H1 (cell line): ENCODE measurements around the gene OXSR1. TPM values are rescaled to one million over a fixed set of nuclear protein-coding genes. Genes with fewer than 3 reads are reported as not detected.

Experiments
- CTCF ChIA-PET: fragments of 300-600 bp; sonication (Branson Sonifier 250); formaldehyde crosslinking; loops from one replicate; lab custom pipeline; 2021; ENCODE audit not compliant: partially characterized antibody; lab: Charles Lee
- POLR2A ChIA-PET: fragments of 300-600 bp; sonication (Branson Sonifier 250); formaldehyde crosslinking; loops from one replicate; lab custom pipeline; 2021; ENCODE audit warnings: inconsistent platforms; ENCODE audit not compliant: partially characterized antibody; lab: Charles Lee
- DNase-seq, 2 experiments: peaks; one replicate each; pipeline versions ENCODE4 v3.0.0 to v3.0.0-alpha.2; 2010 to 2022; ENCODE audit warnings: low spot score in 2 of 2, low read depth in 1 of 2, mixed read lengths in 1 of 2
- FAIRE-seq: peaks from 2 replicates; lab custom pipeline; 2011; peaks lifted over from hg19 to GRCh38; lab: Jason Lieb, UNC
- H2AFZ ChIP-seq: 2 replicates; pipeline ENCODE4 v1.8.1; 2012; ENCODE audit warnings: low read length, inconsistent platforms
- H2AK5ac ChIP-seq: 2 replicates; pipeline ENCODE4 v1.6.1; 2013; ENCODE audit warnings: low read depth, low read length
- H2BK120ac ChIP-seq: replicated peaks from 2 replicates; pipeline ENCODE3; 2013; ENCODE audit warnings: low read depth, low read length, inconsistent platforms
- H2BK12ac ChIP-seq: 2 replicates; pipeline ENCODE4 v1.6.1; 2013; ENCODE audit warnings: low read depth, low read length
- H2BK15ac ChIP-seq: 2 replicates; pipeline ENCODE4 v1.6.1; 2013; ENCODE audit warnings: low read length
- H2BK20ac ChIP-seq: 2 replicates; pipeline ENCODE4 v1.6.1; 2013; ENCODE audit warnings: low read length
- H2BK5ac ChIP-seq: 2 replicates; pipeline ENCODE4 v1.6.1; 2013; ENCODE audit warnings: low read depth, low read length
- H3K14ac ChIP-seq: 2 replicates; pipeline ENCODE4 v1.6.1; 2013; ENCODE audit warnings: inconsistent platforms; ENCODE audit not compliant: insufficient read length
- H3K18ac ChIP-seq: 2 replicates; pipeline ENCODE4 v1.6.1; 2013; ENCODE audit warnings: low read length; ENCODE audit errors: extremely low read depth
- H3K23ac ChIP-seq: 2 replicates; pipeline ENCODE4 v1.6.1; 2013; ENCODE audit warnings: inconsistent platforms; ENCODE audit not compliant: insufficient read length
- H3K23me2 ChIP-seq: 2 replicates; pipeline ENCODE4 v1.6.1; 2013; ENCODE audit warnings: low read depth, low read length
- H3K27ac ChIP-seq: 2 replicates; pipeline ENCODE4 v1.6.1; 2011; ENCODE audit warnings: low read depth, low read length, inconsistent platforms
- H3K27me3 ChIP-seq, 4 experiments: replicated peaks in 1 of 4; 1 replicate in 1 of 4; 2 replicates in 3 of 4; pipeline versions ENCODE4 v1.6.1 to v1.8.1; 2011 to 2013; ENCODE audit warnings: low read length in 3 of 4, mild to moderate bottlenecking in 3 of 4, inconsistent platforms in 2 of 4, mixed read lengths in 2 of 4, moderate library complexity in 1 of 4; ENCODE audit not compliant: control insufficient read depth in 3 of 4, insufficient read depth in 3 of 4; ENCODE audit errors: extremely low read depth in 1 of 4
- H3K36me3 ChIP-seq, 4 experiments: 2 replicates each; pipeline versions ENCODE4 v1.6.1 to v1.8.1; 2011 to 2013; ENCODE audit warnings: mild to moderate bottlenecking in 4 of 4, low read length in 3 of 4, moderate library complexity in 2 of 4, control low read depth in 1 of 4, inconsistent platforms in 1 of 4; ENCODE audit not compliant: insufficient read depth in 4 of 4, control insufficient read depth in 2 of 4
- H3K4ac ChIP-seq: replicated peaks from 2 replicates; pipeline ENCODE3; 2013; ENCODE audit warnings: low read length, low read depth, mixed read lengths, inconsistent platforms; ENCODE audit not compliant: insufficient read length
- H3K4me1 ChIP-seq, 4 experiments: replicated peaks in 1 of 4; 1 replicate in 1 of 4; 2 replicates in 3 of 4; pipeline versions ENCODE4 v1.6.1 to v1.8.1; 2011 to 2013; ENCODE audit warnings: low read length in 3 of 4, inconsistent platforms in 2 of 4, mixed read lengths in 1 of 4; ENCODE audit not compliant: insufficient read depth in 4 of 4, control insufficient read depth in 3 of 4
- H3K4me2 ChIP-seq, 2 experiments: 2 replicates each; pipeline versions ENCODE4 v1.6.1 to v1.8.1; 2011 to 2013; ENCODE audit warnings: low read depth in 2 of 2, low read length in 2 of 2, control low read depth in 1 of 2, inconsistent platforms in 1 of 2, mild to moderate bottlenecking in 1 of 2; ENCODE audit not compliant: insufficient read depth in 1 of 2
- H3K4me3 ChIP-seq, 4 experiments: fragments of 200-600, 300-600 bp in 1 of 4; sonication (generic), shearing (Covaris generic), sonication (Bioruptor Twin) in 1 of 4; 2 replicates each; pipeline versions ENCODE4 v1.5.1 to v1.8.1; 2011 to 2016; ENCODE audit warnings: low read length in 4 of 4, low read depth in 3 of 4, control low read depth in 2 of 4, inconsistent platforms in 2 of 4, mild to moderate bottlenecking in 2 of 4, mixed read lengths in 1 of 4, moderate library complexity in 1 of 4; ENCODE audit not compliant: insufficient read depth in 2 of 4; ENCODE audit errors: extremely low read depth in 1 of 4
- H3K56ac ChIP-seq: replicated peaks from 2 replicates; pipeline ENCODE3; 2013; ENCODE audit warnings: low read depth, mild to moderate bottlenecking, mixed read lengths, low read length, inconsistent platforms; ENCODE audit not compliant: insufficient read length
- H3K79me1 ChIP-seq: 2 replicates; pipeline ENCODE4 v1.6.1; 2013; ENCODE audit warnings: low read depth, low read length, control low read depth
- H3K79me2 ChIP-seq, 2 experiments: 2 replicates each; pipeline versions ENCODE4 v1.6.1 to v1.8.1; 2012 to 2013; ENCODE audit warnings: low read length in 2 of 2, mild to moderate bottlenecking in 2 of 2, inconsistent platforms in 1 of 2; ENCODE audit not compliant: insufficient read depth in 2 of 2, control insufficient read depth in 1 of 2
- H3K9ac ChIP-seq, 4 experiments: replicated peaks in 1 of 4; 1 replicate in 1 of 4; 2 replicates in 3 of 4; pipeline versions ENCODE4 v1.6.1 to v1.8.1; 2011 to 2013; ENCODE audit warnings: low read depth in 3 of 4, low read length in 3 of 4, control low read depth in 2 of 4, mild to moderate bottlenecking in 2 of 4, moderate library complexity in 2 of 4, inconsistent platforms in 1 of 4; ENCODE audit errors: extremely low read depth in 1 of 4
- H3K9me3 ChIP-seq, 2 experiments: 2 replicates each; pipeline versions ENCODE4 v1.6.1 to v1.8.1; 2012 to 2013; ENCODE audit warnings: mild to moderate bottlenecking in 2 of 2, moderate library complexity in 2 of 2, control low read depth in 1 of 2, inconsistent platforms in 1 of 2, low read depth in 1 of 2, low read length in 1 of 2, mixed read lengths in 1 of 2; ENCODE audit not compliant: insufficient read depth in 2 of 2
- H4K20me1 ChIP-seq, 2 experiments: replicated peaks in 1 of 2; 2 replicates each; pipeline versions ENCODE3 to v1.8.1; 2011 to 2013; ENCODE audit warnings: inconsistent platforms in 2 of 2, low read length in 2 of 2, mild to moderate bottlenecking in 1 of 2; ENCODE audit not compliant: insufficient read depth in 2 of 2, control insufficient read depth in 1 of 2
- H4K5ac ChIP-seq: 2 replicates; pipeline ENCODE4 v1.6.1; 2013; ENCODE audit warnings: low read length, low read depth, mixed read lengths, inconsistent platforms; ENCODE audit not compliant: insufficient read length
- H4K8ac ChIP-seq: 2 replicates; pipeline ENCODE4 v1.8.0; 2013; ENCODE audit warnings: mild to moderate bottlenecking, moderate library complexity, low read length, inconsistent platforms; ENCODE audit not compliant: insufficient read depth; ENCODE audit errors: extremely low read depth
- H4K91ac ChIP-seq: replicated peaks from 2 replicates; pipeline ENCODE3; 2013; ENCODE audit warnings: low read length, mixed read lengths, inconsistent platforms; ENCODE audit not compliant: insufficient read length
- CTBP2 ChIP-seq: IDR thresholded peaks from 2 replicates; pipeline ENCODE4 v1.7.0; 2011; ENCODE audit warnings: borderline replicate concordance, mild to moderate bottlenecking, moderate library complexity, mixed read lengths, low read length; ENCODE audit not compliant: insufficient read depth, insufficient read length
- CTCF ChIP-seq, 3 experiments: IDR thresholded peaks; 1 replicate in 2 of 3; 2 replicates in 1 of 3; pipeline versions ENCODE4 v1.5.1 to v1.6.1; 2011; ENCODE audit warnings: low read length in 3 of 3, mild to moderate bottlenecking in 3 of 3, inconsistent platforms in 2 of 3, low read depth in 1 of 3, moderate library complexity in 1 of 3; ENCODE audit not compliant: insufficient read depth in 1 of 3; ENCODE audit errors: control extremely low read depth in 1 of 3
- FOSL1 ChIP-seq: IDR thresholded peaks from 2 replicates; pipeline ENCODE4 v1.6.1; 2011; ENCODE audit warnings: mild to moderate bottlenecking, low read depth, low read length, moderate library complexity; ENCODE audit not compliant: insufficient read depth
- NRF1 ChIP-seq: IDR thresholded peaks from 2 replicates; pipeline ENCODE4 v1.6.1; 2011; ENCODE audit warnings: mild to moderate bottlenecking, low read depth, low read length, improper control_type of control experiment
- PHF8 ChIP-seq: fragments of 200-600 bp; sonication (generic); conservative IDR thresholded peaks from 2 replicates; pipeline ENCODE4 v1.7.1; 2012; ENCODE audit warnings: low read depth, mild to moderate bottlenecking, inconsistent platforms, low read length, moderate library complexity
- SP4 ChIP-seq: IDR thresholded peaks from 2 replicates; pipeline ENCODE4 v1.6.1; 2012; ENCODE audit warnings: low read length, inconsistent platforms
- TAF1 ChIP-seq: IDR thresholded peaks from 2 replicates; pipeline ENCODE4 v1.6.1; 2011; ENCODE audit warnings: mild to moderate bottlenecking, low read depth, low read length
- TBP ChIP-seq: IDR thresholded peaks from 2 replicates; pipeline ENCODE4 v1.6.1; 2011; ENCODE audit warnings: low read depth, low read length, improper control_type of control experiment
- WGBS, 2 experiments: shearing (Covaris generic) in 1 of 2; methylation state at CpG; one replicate each; pipeline versions ENCODE4 v1.1.6 to v1.1.7; 2013 to 2015; ENCODE audit warnings: low lambda C conversion rate in 2 of 2, mixed read lengths in 2 of 2, inconsistent platforms in 1 of 2, low coverage in 1 of 2, missing lambda C conversion rate in 1 of 2; ENCODE audit not compliant: insufficient replicate concordance in 2 of 2, insufficient coverage in 1 of 2, insufficient read length in 1 of 2; ENCODE audit errors: extremely low coverage in 1 of 2, missing lambda C conversion rate in 1 of 2; 5-methylcytosine and 5-hydroxymethylcytosine counted together
- polyA plus RNA-seq, 7 experiments: library from polyadenylated mRNA; depleted of rRNA in 3 of 7; stranded (reverse) in 5 of 7; unstranded in 2 of 7; fragments of >200 nt in 5 of 7; fragments of 200-250 nt in 2 of 7; gene quantifications; 1 replicate in 5 of 7; 2 replicates in 1 of 7; 4 replicates in 1 of 7; pipeline versions ENCODE4 v1.2.1 to v1.2.3, GENCODE V29; 2011 to 2013; ENCODE audit warnings: missing spikeins in 2 of 7, mixed read lengths in 2 of 7
- total RNA-seq: library from RNA; stranded (reverse); fragmentation: NEBNext Ultra II Directional; extraction: Animal tissue kit (Norgen Biotek cat#: 25700); gene quantifications from 2 replicates; pipeline ENCODE4 v1.2.1, GENCODE V29; 2021

The OXSR1 gene
- total and polyA plus RNA-seq, 2 of the 8 experiments (the other 6 are each of a cell fraction or from before 2014, with no cell fraction given): 25.1 to 47.0 TPM

- H3K9me3 ChIP-seq: no peaks in the 10 kb centered on the region
- H2BK15ac ChIP-seq: no peak overlapping the region
- H3K27ac ChIP-seq: no peak overlapping the region
- H2AFZ ChIP-seq: no peak overlapping the region
- DNase-seq: no peak
- H4K20me1 ChIP-seq: no peaks in the 10 kb centered on the region
- H3K18ac ChIP-seq: no peak overlapping the region
- no peak overlapping the region for H4K5ac ChIP-seq
- H4K8ac ChIP-seq: no peak overlapping the region
- H3K36me3 ChIP-seq: no peaks in the 10 kb centered on the region
- H2BK120ac ChIP-seq: no peak overlapping the region
- H3K9ac ChIP-seq: no peak overlapping the region
- POLR2A ChIA-PET: no interaction called here
- H2BK20ac ChIP-seq: no peak overlapping the region
- no peaks in the 10 kb centered on the region for H3K79me1 ChIP-seq
- H3K23me2 ChIP-seq: 0 out of 2 replicates have a peak, but pooled peaks cover 3% of the 10 kb centered on the region
- no peak for FAIRE-seq
- no peak overlapping the region for H2AK5ac ChIP-seq
- H3K56ac ChIP-seq: no peak overlapping the region
- no peak overlapping the region for H3K23ac ChIP-seq
- no peak overlapping the region for H2BK5ac ChIP-seq
- 69% methylated on average over 1 of the region's 1 CpG; no CpG with 5 or more reads in 1 of the 2 experiments for WGBS, 2 experiments
- no peak overlapping the region for H4K91ac ChIP-seq
- H3K4me2 ChIP-seq: no peak overlapping the region
- peaks cover 0 to 10% (median 3%) of the 10 kb centered on the region in 4 experiments; a peak in 3 of 7 replicates for H3K4me1 ChIP-seq
- no peak overlapping the region for H3K4me3 ChIP-seq
- CTCF ChIA-PET: interaction anchor here (0.7 kb wide), 1 partner anchor 126 kb away, joined by 4 read pairs; no protein-coding TSS in a partner anchor
- H3K14ac ChIP-seq: no peak overlapping the region
- no peaks in the 10 kb centered on the region for H3K79me2 ChIP-seq
- H3K4ac ChIP-seq: no peak overlapping the region
- H2BK12ac ChIP-seq: no peak overlapping the region
- TF ChIP-seq TAF1: no peak
- no peak for TF ChIP-seq FOSL1
- no peak for TF ChIP-seq SP4
- no peak for TF ChIP-seq PHF8
- TF ChIP-seq TBP: no peak
- no peak for TF ChIP-seq CTCF (IDR thresholded peaks at IDR 0.05; ENCODE audit: control extremely low read depth in 1 of 3, insufficient read depth in 1 of 3, low read depth in 1 of 3, low read length in 3 of 3)
- TF ChIP-seq NRF1: no peak
- no peak for TF ChIP-seq CTBP2
- TF ChIP-seq, all 59 proteins: peak for 0
- no peaks in the 10 kb centered on the region; a peak in 1 of 7 replicates for H3K27me3 ChIP-seq
Measured at GRCh38 chr3:38268522-38268921, 103.2 kb downstream of the OXSR1 start.
